Measurements from ENCODE around the gene NATD1.

DNA sequence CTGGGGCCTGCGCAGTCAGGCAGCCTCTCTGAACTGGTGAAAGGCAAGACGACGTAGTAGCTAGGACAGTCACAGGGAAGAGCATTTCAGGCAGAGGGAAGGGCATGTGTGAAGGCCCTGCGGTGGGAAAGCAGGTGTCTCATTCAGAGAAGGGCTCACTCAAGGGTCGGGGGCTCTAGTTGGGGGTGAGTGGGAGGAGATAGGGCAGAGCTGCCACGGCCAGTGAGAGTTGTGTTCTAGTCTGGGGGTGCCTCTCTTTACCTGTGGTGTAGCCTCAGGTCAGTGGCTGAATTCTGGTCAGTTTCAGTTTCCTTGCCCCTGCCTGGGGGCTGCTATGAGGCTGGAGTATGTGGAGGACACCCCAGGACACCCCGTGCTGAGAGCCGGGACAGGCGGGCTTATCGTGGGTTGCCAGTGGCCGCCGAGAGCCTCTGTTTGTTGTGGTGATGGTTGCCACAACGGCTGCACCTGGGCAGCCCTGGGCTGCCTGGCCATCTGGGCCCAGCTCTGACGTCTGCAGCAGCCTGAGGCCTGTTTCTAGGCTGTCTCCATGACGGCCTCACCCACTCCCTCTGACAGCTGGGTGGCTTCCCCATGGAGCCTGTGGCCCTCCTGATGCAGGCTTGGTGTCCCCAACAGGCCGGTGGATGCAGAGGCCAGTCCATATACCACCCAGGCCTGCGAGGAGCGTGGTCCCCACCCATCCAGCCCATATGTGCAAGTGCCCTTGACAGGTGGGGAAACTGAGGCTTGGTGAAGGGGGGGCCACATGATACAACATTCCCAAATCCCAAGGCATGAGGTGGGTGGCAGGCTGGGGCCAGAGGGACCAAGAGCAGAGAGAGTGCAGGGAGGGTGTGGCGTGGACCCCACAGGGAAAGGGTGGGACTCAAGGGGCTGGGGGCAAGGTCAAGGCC is 42.1 kb upstream of the NATD1 start:
- no peak for TF ChIP-seq POLR2A (IDR thresholded peaks at IDR 0.05)
- TF ChIP-seq, protein P1, sequence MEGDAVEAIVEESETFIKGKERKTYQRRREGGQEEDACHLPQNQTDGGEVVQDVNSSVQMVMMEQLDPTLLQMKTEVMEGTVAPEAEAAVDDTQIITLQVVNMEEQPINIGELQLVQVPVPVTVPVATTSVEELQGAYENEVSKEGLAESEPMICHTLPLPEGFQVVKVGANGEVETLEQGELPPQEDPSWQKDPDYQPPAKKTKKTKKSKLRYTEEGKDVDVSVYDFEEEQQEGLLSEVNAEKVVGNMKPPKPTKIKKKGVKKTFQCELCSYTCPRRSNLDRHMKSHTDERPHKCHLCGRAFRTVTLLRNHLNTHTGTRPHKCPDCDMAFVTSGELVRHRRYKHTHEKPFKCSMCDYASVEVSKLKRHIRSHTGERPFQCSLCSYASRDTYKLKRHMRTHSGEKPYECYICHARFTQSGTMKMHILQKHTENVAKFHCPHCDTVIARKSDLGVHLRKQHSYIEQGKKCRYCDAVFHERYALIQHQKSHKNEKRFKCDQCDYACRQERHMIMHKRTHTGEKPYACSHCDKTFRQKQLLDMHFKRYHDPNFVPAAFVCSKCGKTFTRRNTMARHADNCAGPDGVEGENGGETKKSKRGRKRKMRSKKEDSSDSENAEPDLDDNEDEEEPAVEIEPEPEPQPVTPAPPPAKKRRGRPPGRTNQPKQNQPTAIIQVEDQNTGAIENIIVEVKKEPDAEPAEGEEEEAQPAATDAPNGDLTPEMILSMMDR (IDR thresholded peaks at IDR 0.05), result no peak
